ENCODE results near the gene RNF38.

- TF ChIP-seq EZH2phosphoT487 (IDR thresholded peaks at IDR 0.05; ENCODE audit: borderline replicate concordance, low read depth): no peak
- no peak for TF ChIP-seq CTCF (IDR thresholded peaks at IDR 0.05)
- no peak for TF ChIP-seq EP300 (IDR thresholded peaks at IDR 0.05; ENCODE audit: borderline replicate concordance in 1 of 2, low read depth in 1 of 2, low read length in 1 of 2)
- TF ChIP-seq SIN3A (IDR thresholded peaks at IDR 0.05; ENCODE audit: borderline replicate concordance, low read depth, low read length): no peak
- no peak for TF ChIP-seq YY1 (IDR thresholded peaks at IDR 0.05; ENCODE audit: low read depth)
- TF ChIP-seq POLR2AphosphoS5 (IDR thresholded peaks at IDR 0.05; ENCODE audit: low read depth, low read length): no peak
- TF ChIP-seq RAD21 (IDR thresholded peaks at IDR 0.05; ENCODE audit: low read length): no peak
Measured at GRCh38 chr9:36445800-36446361, 45.8 kb upstream of the RNF38 start.
